Measurements from ENCODE around the gene BIN1.

Gene BIN1

GRCh38 chr2:126999106-126999756 is 107.7 kb downstream of the BIN1 start:
- Histone ChIP-seq H3K27ac (no peak overlapping the region), H3K36me3 (no peaks in the 10 kb centered on the region), H3K4me2 (0 out of 22 replicates have a peak overlapping the region, but pooled peaks of 1 of the 11 experiments have one; percentile 8), H3K9ac (no peak overlapping the region), H3K9me3 (replicated peaks in 1 of 11) (no peaks in the 10 kb centered on the region), H3K27me3 (no peaks in the 10 kb centered on the region), H3K4me3 (no peak overlapping the region), H4K20me1 (no peaks in the 10 kb centered on the region), H3K4me1 (peaks cover 0 to 5% (median 0%) of the 10 kb centered on the region in 10 experiments; a peak in 3 of 20 replicates)
- no peak for TF ChIP-seq Cebpa-rat (IDR thresholded peaks at IDR 0.05)

- no peak for TF ChIP-seq Cebpa-rat (IDR thresholded peaks at IDR 0.05)
- Histone ChIP-seq H3K4me3 (no peak overlapping the region), H3K9ac (no peak overlapping the region), H4K20me1 (no peaks in the 10 kb centered on the region), H3K27ac (no peak overlapping the region), H3K9me3 (replicated peaks in 1 of 11) (no peaks in the 10 kb centered on the region), H3K4me2 (no peak overlapping the region), H3K27me3 (no peaks in the 10 kb centered on the region), H3K36me3 (no peaks in the 10 kb centered on the region), H3K4me1 (peaks cover 0 to 5% (median 0%) of the 10 kb centered on the region in 10 experiments; a peak in 3 of 20 replicates)
These were observed 108.5 kb downstream of the BIN1 start for GRCh38 chr2:126998486-126998885.

All from BLaER1 treated with 17β-estradiol and CSF1 and Interleukin-3, amounts not matched to agents 10 nM and 100 nM (cell line).